Right atrium auricular region (tissue), 2 donors: Measurements from ENCODE around the gene TCEA3. TPM values are rescaled to one million over a fixed set of nuclear protein-coding genes. Genes with fewer than 3 reads are reported as not detected.

Experiments
- DNase-seq: peaks from one replicate; pipeline ENCODE4 v3.0.0-alpha.2; 2019; ENCODE audit warnings: low spot score
- H3K27ac ChIP-seq, 2 donors: fragments of 200-600 bp; sonication (generic); 1 replicate in 1 of 2; 2 replicates in 1 of 2; pipeline ENCODE4 v1.5.1; 2016 to 2019
- H3K27me3 ChIP-seq, 2 donors: fragments of 200-600 bp; sonication (generic); one replicate each; pipeline versions ENCODE4 v1.5.1 to v1.6.0; 2017 to 2019
- H3K36me3 ChIP-seq: fragments of 200-600 bp; sonication (generic); one replicate; pipeline ENCODE4 v1.5.1; 2016
- H3K4me1 ChIP-seq, 2 donors: fragments of 200-600 bp; sonication (generic); one replicate each; pipeline versions ENCODE4 v1.5.1 to v1.6.0; 2017 to 2019
- H3K4me3 ChIP-seq, 2 donors: fragments of 200-600 bp; sonication (generic); 1 replicate in 1 of 2; 2 replicates in 1 of 2; pipeline ENCODE4 v1.5.1; 2017 to 2019; ENCODE audit warnings: mild to moderate bottlenecking in 1 of 2, moderate library complexity in 1 of 2
- H3K9me3 ChIP-seq, 2 donors: fragments of 200-600 bp; sonication (generic); one replicate each; pipeline ENCODE4 v1.5.1; 2019
- CTCF ChIP-seq, 2 donors: fragments of 200-600 bp; sonication (generic); IDR thresholded peaks; one replicate each; pipeline ENCODE4 v1.5.1; 2019; ENCODE audit warnings: antibody characterized with exemption in 2 of 2
- total RNA-seq, 2 donors: library from RNA; depleted of rRNA; stranded (reverse); fragments of >200 nt; gene quantifications; one replicate each; pipeline ENCODE4 v1.1.0, GENCODE V29; 2016

TCEA3 gene
- total RNA-seq, 2 donors from 2014 or later, result 24.4 to 40.1 TPM

GRCh38 chr1:23461050-23461449, 36.5 kb upstream of the TCEA3 start:
- H3K4me1 ChIP-seq, result peaks cover 0 to 13% of the 10 kb centered on the region in 2 donors
- no peaks in the 10 kb centered on the region for H3K27me3 ChIP-seq
- TF ChIP-seq CTCF (IDR thresholded peaks at IDR 0.05), result no peak
- no peak overlapping the region for H3K4me3 ChIP-seq
- peaks cover under 1% of the 10 kb centered on the region for H3K36me3 ChIP-seq
- H3K27ac ChIP-seq, result no peak overlapping the region
- H3K9me3 ChIP-seq, result no peaks in the 10 kb centered on the region
- DNase-seq, result no peak

GRCh38 chr1:23460519-23460918, 36.0 kb upstream of the TCEA3 start:
- no peak overlapping the region for H3K27ac ChIP-seq
- peaks cover 5% of the 10 kb centered on the region for H3K36me3 ChIP-seq
- H3K4me1 ChIP-seq, result peaks cover 0 to 13% of the 10 kb centered on the region in 2 donors
- H3K4me3 ChIP-seq, result no peak overlapping the region
- H3K9me3 ChIP-seq, result no peaks in the 10 kb centered on the region
- TF ChIP-seq CTCF (IDR thresholded peaks at IDR 0.05), result no peak
- no peaks in the 10 kb centered on the region for H3K27me3 ChIP-seq
- no peak for DNase-seq

GRCh38 chr1:23459338-23459757, 34.8 kb upstream of the TCEA3 start:
- TF ChIP-seq CTCF (IDR thresholded peaks at IDR 0.05), result no peak
- H3K36me3 ChIP-seq, result peaks cover 17% of the 10 kb centered on the region
- no peak for DNase-seq
- no peaks in the 10 kb centered on the region for H3K9me3 ChIP-seq
- peaks cover 0 to 13% of the 10 kb centered on the region in 2 donors for H3K4me1 ChIP-seq
- H3K27ac ChIP-seq, result no peak overlapping the region
- H3K27me3 ChIP-seq, result no peaks in the 10 kb centered on the region
- H3K4me3 ChIP-seq, result no peak overlapping the region

GRCh38 chr1:23456226-23456625, 31.7 kb upstream of the TCEA3 start:
- peaks cover 29% of the 10 kb centered on the region for H3K36me3 ChIP-seq
- peaks cover 0 to 25% of the 10 kb centered on the region in 2 donors for H3K4me1 ChIP-seq
- no peak for DNase-seq
- H3K9me3 ChIP-seq, result no peaks in the 10 kb centered on the region
- H3K27me3 ChIP-seq, result no peaks in the 10 kb centered on the region
- no peak for TF ChIP-seq CTCF (IDR thresholded peaks at IDR 0.05)
- peak overlapping the region in 1 of 2 donors; percentile 56 for H3K27ac ChIP-seq
- no peak overlapping the region for H3K4me3 ChIP-seq

- H3K4me1 ChIP-seq, result peaks cover 0 to 39% of the 10 kb centered on the region in 2 donors
- no peak for TF ChIP-seq CTCF (IDR thresholded peaks at IDR 0.05)
- no peaks in the 10 kb centered on the region for H3K27me3 ChIP-seq
- no peak for DNase-seq
- H3K27ac ChIP-seq, result no peak overlapping the region
- peaks cover 36% of the 10 kb centered on the region for H3K36me3 ChIP-seq
- no peak overlapping the region for H3K4me3 ChIP-seq
- no peaks in the 10 kb centered on the region for H3K9me3 ChIP-seq
These were observed 29.0 kb upstream of the TCEA3 start for GRCh38 chr1:23453455-23454000.

GRCh38 chr1:23452011-23452411, 27.5 kb upstream of the TCEA3 start:
- Histone ChIP-seq H3K9me3 (no peaks in the 10 kb centered on the region), H3K27ac (peak overlapping the region; percentile 7 to 38), H3K27me3 (no peaks in the 10 kb centered on the region), H3K36me3 (peaks cover 36% of the 10 kb centered on the region), H3K4me1 (peaks cover 0 to 33% of the 10 kb centered on the region in 2 donors), H3K4me3 (no peak overlapping the region)
- no peak for DNase-seq
- TF ChIP-seq CTCF (IDR thresholded peaks at IDR 0.05), result no peak
